SK-N-MC (cell line): Measurements from ENCODE around the gene RASA1.
A peak's percentile ranks its signal among the peaks of the same experiment; 100 is the strongest.

Experiments
- DNase-seq: peaks from one replicate; pipeline ENCODE4 v3.0.0-alpha.2; 2011; ENCODE audit warnings: low read depth, low spot score
- H3K27ac ChIP-seq: fragments of 200-600 bp; sonication (generic); 2 replicates; pipeline ENCODE4 v1.5.1; 2016; ENCODE audit warnings: mixed run types
- H3K36me3 ChIP-seq: fragments of 200-600 bp; sonication (generic); 2 replicates; pipeline ENCODE4 v1.6.1; 2017; ENCODE audit warnings: antibody characterized with exemption, low read length, mixed read lengths; ENCODE audit not compliant: insufficient read depth
- H3K4me3 ChIP-seq: fragments of 200-600 bp; sonication (generic); 2 replicates; pipeline ENCODE4 v1.5.1; 2016
- H3K9ac ChIP-seq: fragments of 200-600 bp; sonication (generic); 2 replicates; pipeline ENCODE4 v1.8.0; 2017; ENCODE audit warnings: mixed run types, mixed read lengths; ENCODE audit not compliant: insufficient read length
- H3K9me3 ChIP-seq: fragments of 200-600 bp; sonication (generic); 2 replicates; pipeline ENCODE4 v1.6.1; 2017; ENCODE audit warnings: low read depth, mild to moderate bottlenecking, antibody characterized with exemption, low read length, moderate library complexity, mixed read lengths
- EZH2 ChIP-seq: fragments of 200-600 bp; sonication (generic); IDR thresholded peaks from one replicate; pipeline ENCODE4 v1.6.1; 2017; ENCODE audit warnings: antibody characterized with exemption
- FOXP2 ChIP-seq: optimal IDR thresholded peaks from 2 replicates; pipeline ENCODE3; 2011; ENCODE audit warnings: mild to moderate bottlenecking, moderate library complexity; ENCODE audit not compliant: insufficient read depth; ENCODE audit errors: extremely low read length, control extremely low read depth
- POLR2AphosphoS5 ChIP-seq: IDR thresholded peaks from 2 replicates; pipeline ENCODE4 v1.6.1; 2012; ENCODE audit warnings: mild to moderate bottlenecking, low read depth, low read length, borderline replicate concordance

Gene RASA1

DNA sequence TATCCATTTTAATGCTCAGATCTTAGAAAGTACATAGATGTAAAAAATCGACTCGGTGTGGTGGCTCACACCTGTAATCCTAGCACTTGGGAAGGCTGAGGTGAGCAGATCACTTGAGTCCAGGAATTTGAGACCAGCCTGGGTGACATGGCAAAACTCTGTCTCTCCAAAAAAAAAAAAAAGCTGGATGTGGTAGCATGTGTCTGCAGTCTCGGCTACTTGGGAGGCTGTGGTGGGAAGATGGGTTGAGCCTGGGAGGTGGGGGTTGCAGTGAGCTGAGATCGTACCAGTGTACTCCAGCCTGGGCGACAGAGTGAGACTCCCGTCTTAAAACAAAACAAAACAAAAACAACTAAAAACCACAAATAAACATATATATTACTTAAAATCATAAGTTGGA, 61.4 kb downstream of the RASA1 start:
- Histone ChIP-seq H3K4me3 (no peak overlapping the region), H3K9me3 (no peaks in the 10 kb centered on the region), H3K9ac (no peak overlapping the region), H3K27ac (no peak overlapping the region), H3K36me3 (peaks cover 7% of the 10 kb centered on the region; the same call in 1 of the 2 replicates)
- TF ChIP-seq FOXP2: no peak
- no peak for TF ChIP-seq EZH2
- no peak for TF ChIP-seq POLR2AphosphoS5
- no peak for DNase-seq

DNA sequence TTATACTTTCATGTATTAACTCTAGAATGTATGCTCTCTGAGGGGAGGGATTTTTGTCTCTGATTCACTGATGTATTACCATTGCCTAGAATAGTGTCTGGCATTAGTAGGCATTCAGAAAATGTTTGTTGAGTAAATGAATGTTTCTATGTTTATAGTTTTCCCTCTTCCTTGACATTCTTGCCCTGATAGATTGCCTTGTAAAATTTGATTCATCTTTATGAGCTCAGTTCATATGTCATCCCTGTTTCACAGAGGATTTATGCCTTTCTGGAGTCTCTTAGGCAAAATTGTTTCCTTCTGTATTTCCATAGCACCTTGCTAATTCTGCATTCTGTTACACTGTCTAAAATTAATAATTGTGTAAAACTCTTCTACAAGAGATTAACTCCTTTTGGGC, 72.3 kb downstream of the RASA1 start:
- H3K27ac ChIP-seq: no peak overlapping the region
- H3K9ac ChIP-seq: no peak overlapping the region
- no peaks in the 10 kb centered on the region for H3K9me3 ChIP-seq
- DNase-seq: no peak
- no peak for TF ChIP-seq POLR2AphosphoS5
- TF ChIP-seq EZH2: no peak
- TF ChIP-seq FOXP2: no peak
- no peak overlapping the region for H3K4me3 ChIP-seq
- peaks cover 34% of the 10 kb centered on the region for H3K36me3 ChIP-seq

DNA sequence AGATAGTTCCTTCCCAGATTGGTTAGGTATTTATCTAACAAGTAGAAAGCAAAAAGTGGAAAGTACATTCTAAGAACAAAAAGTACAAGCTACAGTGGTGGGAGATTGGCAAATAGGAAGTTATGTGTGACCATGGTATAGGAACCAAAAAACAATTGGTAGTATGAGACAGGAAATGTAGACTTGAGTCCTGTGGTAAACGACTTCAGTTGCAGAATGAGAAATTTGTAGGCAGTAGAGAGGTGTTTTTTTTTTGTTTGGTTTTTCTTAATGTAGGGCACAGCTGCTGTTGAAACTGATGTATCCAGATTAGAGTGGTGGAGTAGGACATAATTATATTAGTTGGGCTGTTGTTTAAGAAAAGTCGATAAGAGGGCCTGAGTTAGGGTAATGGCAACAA, 73.0 kb downstream of the RASA1 start:
- TF ChIP-seq FOXP2 (no peak), EZH2 (no peak), POLR2AphosphoS5 (no peak)
- Histone ChIP-seq H3K36me3 (peaks cover 34% of the 10 kb centered on the region), H3K27ac (no peak overlapping the region), H3K4me3 (no peak overlapping the region), H3K9me3 (no peaks in the 10 kb centered on the region), H3K9ac (no peak overlapping the region)
- no peak for DNase-seq

DNA sequence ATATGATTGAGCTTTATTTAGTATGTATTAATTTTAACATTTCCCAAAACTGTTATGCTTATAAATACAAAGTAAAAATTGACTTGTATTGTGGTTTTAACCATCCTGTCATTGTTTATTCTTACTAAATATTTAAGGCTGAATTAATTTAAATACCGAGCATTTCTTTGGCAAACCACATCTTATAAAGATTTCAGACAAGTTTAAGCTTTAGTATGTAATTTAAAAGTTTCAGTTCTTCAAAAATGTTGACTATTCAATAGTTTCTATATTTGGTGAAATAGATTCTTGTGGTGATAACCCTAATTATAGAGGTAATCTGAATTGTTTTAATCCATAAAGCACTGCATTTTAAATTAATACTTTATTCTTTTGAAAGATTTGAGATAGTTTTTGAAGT, 79.6 kb downstream of the RASA1 start:
- no peak overlapping the region for H3K4me3 ChIP-seq

DNA sequence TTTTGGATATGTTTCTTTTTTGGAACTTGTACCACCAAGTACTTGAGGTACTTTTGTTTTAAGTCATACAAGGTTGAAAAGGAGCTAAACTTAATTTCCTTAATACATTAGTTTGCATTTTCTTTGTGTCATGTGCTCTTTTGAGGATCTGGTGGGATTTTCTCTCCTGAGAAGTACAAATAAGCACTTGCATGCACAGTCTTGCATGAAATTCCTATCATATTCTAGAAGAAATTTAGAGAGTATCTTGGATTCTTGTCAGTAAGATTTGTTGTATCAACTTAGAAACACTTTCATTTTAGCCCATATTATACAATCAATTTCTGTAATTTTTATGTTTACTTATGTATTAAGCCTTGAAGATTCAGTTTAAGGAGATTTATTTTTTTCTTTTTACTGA, 80.2 kb downstream of the RASA1 start:
- no peaks in the 10 kb centered on the region for H3K9me3 ChIP-seq
- no peak for DNase-seq
- no peak overlapping the region for H3K4me3 ChIP-seq
- H3K36me3 ChIP-seq: peaks cover 21% of the 10 kb centered on the region
- no peak overlapping the region for H3K9ac ChIP-seq
- TF ChIP-seq FOXP2: no peak
- no peak for TF ChIP-seq POLR2AphosphoS5
- no peak for TF ChIP-seq EZH2
- H3K27ac ChIP-seq: peak overlapping the region; percentile 27

More for the DNA sequence above, 79.6 kb downstream of the RASA1 start:
- Histone ChIP-seq H3K9me3 (no peaks in the 10 kb centered on the region), H3K36me3 (peaks cover 24% of the 10 kb centered on the region), H3K27ac (peak overlapping the region; percentile 27), H3K9ac (no peak overlapping the region)
- TF ChIP-seq FOXP2 (no peak), EZH2 (no peak)
- DNase-seq: no peak

DNA sequence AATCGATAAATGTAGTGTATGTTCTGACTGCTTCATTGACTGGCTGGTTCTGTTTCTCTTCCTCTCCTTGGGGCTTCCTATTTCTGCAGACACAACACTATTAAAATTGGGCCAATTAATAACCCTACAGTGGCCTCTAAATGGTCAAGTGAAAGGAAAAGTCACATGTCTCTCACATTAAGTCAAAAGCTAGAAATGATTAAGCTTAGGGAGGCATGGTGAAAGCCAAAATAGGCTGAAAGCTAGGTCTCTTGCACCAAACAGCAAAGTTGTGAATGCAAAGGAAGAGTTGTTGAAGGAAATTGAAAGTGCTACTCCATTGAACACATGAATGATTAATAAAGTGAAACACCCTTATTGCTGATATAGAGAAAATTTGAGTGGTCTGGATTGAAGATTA, 86.8 kb downstream of the RASA1 start:
- no peak overlapping the region for H3K27ac ChIP-seq
- H3K36me3 ChIP-seq: peaks cover 16% of the 10 kb centered on the region

DNA sequence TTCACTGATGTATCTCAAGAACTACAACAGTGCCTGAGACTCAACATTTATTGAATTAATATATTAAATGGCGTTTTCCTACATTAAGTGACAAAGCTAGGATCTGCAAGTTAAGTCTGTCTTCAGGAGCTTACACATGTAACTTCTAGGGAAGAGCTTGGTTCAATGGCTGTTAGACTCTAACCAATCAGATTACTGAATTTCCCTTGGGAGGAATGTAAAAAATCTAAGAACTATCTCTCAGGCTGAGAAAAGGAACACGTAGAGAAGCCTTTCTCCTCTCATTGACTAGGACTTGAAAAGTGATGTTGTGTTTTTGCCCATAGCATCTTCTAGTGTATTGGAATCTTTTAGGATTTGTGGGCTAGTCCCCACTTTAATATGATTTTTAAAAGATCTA, 91.4 kb downstream of the RASA1 start:
- DNase-seq: no peak
- Histone ChIP-seq H3K4me3 (no peak overlapping the region), H3K9me3 (no peaks in the 10 kb centered on the region), H3K27ac (no peak overlapping the region), H3K9ac (no peak overlapping the region), H3K36me3 (peaks cover 20% of the 10 kb centered on the region)
- TF ChIP-seq POLR2AphosphoS5: no peak
- no peak for TF ChIP-seq FOXP2

More for the DNA sequence above, 86.8 kb downstream of the RASA1 start:
- Histone ChIP-seq H3K4me3 (no peak overlapping the region), H3K9me3 (no peaks in the 10 kb centered on the region), H3K9ac (no peak overlapping the region)
- no peak for DNase-seq
- TF ChIP-seq POLR2AphosphoS5 (no peak), FOXP2 (no peak), EZH2 (no peak)

DNA sequence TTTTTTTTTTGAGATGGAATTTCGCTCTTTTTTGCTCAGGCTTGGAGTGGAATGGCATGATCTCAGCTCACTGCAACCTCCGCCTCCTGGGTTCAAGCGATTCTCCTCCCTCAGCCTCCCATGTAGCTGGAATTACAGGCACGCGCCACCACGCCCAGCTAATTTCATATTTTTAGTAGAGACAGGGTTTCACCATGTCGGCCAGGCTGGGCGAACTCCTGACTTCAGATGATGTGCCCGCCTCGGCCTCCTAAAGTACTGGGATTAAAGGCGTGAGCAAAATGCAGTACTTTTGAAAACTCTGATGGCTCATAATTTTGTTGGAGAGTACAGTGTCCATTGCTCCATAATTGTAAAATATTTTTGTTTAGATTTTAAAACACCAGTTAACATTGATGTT, 92.4 kb downstream of the RASA1 start:
- Histone ChIP-seq H3K36me3 (peaks cover 17% of the 10 kb centered on the region), H3K9me3 (no peaks in the 10 kb centered on the region), H3K9ac (no peak overlapping the region), H3K4me3 (no peak overlapping the region), H3K27ac (no peak overlapping the region; the same call in 1 of the 2 replicates)
- TF ChIP-seq EZH2 (no peak), POLR2AphosphoS5 (no peak), FOXP2 (no peak)
- DNase-seq: no peak

DNA sequence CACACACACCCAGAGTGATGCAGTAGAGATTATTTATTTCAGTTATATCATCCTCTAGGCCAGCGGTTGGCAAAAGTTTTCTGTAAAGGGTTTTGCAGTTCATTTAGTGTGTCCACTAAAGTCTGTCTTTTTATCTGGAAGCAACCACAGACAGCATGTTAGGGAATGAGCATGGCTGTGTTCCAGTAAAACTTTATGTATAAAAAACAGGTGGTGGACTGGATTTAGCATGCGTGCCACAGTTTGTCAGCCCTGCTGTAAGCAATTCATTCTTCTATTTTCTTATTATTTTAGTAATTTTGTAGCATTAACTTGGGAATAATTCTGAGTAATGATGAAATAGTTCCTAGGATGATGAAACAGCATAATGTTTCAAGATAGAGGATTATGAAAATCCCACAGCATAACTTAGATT, 93.4 kb downstream of the RASA1 start:
- H3K27ac ChIP-seq: peak overlapping the region; percentile 88
- peak overlapping the region; percentile 6; the same call in 1 of the 2 replicates for H3K4me3 ChIP-seq
- no peaks in the 10 kb centered on the region for H3K9me3 ChIP-seq
- H3K9ac ChIP-seq: peak overlapping the region; percentile 35
- TF ChIP-seq EZH2: no peak
- TF ChIP-seq POLR2AphosphoS5: no peak
- TF ChIP-seq FOXP2: no peak
- H3K36me3 ChIP-seq: peaks cover 9% of the 10 kb centered on the region
- DNase-seq: peak; percentile 40

DNA sequence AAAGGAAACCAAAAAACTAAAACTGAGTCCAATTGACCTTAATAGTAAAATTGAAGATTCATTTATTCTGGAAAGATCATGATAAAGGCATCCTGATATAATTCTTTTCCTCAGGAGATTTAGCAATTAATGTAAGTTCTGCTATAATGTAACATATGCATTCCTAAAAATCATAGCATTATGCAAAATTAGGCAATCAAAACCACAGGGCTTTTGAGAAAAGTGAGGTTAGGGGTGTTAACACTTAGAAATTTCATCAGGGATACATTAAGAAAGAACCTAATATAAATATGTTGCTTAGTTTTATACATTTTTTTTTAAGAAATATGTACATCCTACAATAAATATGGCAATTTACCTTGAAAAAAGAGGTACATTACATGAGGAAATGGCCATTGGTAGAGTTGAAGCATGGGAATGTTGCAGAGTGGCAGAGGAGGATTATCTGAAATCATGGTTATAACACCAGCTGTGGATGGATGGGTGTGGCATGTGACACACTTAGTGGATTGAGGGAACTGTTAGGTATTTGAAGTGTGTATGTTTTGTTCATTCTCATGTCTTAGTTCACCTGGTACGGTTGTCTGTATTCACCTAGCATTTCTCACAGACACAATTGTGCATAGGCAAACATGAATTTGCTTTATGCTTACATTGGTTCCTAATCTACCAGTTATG, 94.0 kb downstream of the RASA1 start:
- DNase-seq: peak; percentile 51
- Histone ChIP-seq H3K27ac (peak overlapping the region; percentile 88), H3K4me3 (no peak overlapping the region; the same call in 1 of the 2 replicates), H3K9ac (no peak overlapping the region), H3K9me3 (no peaks in the 10 kb centered on the region), H3K36me3 (peaks cover 9% of the 10 kb centered on the region)
- no peak for TF ChIP-seq POLR2AphosphoS5
- no peak for TF ChIP-seq EZH2
- TF ChIP-seq FOXP2: no peak
